Measurements from ENCODE around the gene ZCCHC14. TPM values are rescaled to one million over a fixed set of nuclear protein-coding genes. Genes with fewer than 3 reads are reported as not detected.

Gene ZCCHC14
- total RNA-seq, 2 experiments from 2014 or later, result 4.7 to 5.2 TPM

GRCh38 chr16:87441886-87442580 is 50.8 kb downstream of the ZCCHC14 start:
- ChIA-PET POLR2A (no interaction called here), CTCF (no interaction called here)

GRCh38 chr16:87439926-87440325 is 52.9 kb downstream of the ZCCHC14 start:
- POLR2A ChIA-PET, result interaction anchor here (1.2 kb wide), 1 partner anchor 44 kb away, joined by 3 read pairs; no protein-coding TSS in a partner anchor
- CTCF ChIA-PET, result interaction anchor here (1.3 kb wide), 1 partner anchor 197 kb away, joined by 3 read pairs; no protein-coding TSS in a partner anchor

- CTCF ChIA-PET, result no interaction called here
- POLR2A ChIA-PET, result interaction anchor here (1.2 kb wide), 1 partner anchor 42 kb away, joined by 3 read pairs; no protein-coding TSS in a partner anchor
Measured at GRCh38 chr16:87438611-87438985, 54.2 kb downstream of the ZCCHC14 start.

GRCh38 chr16:87437911-87438610 is 54.8 kb downstream of the ZCCHC14 start:
- ChIA-PET POLR2A (no interaction called here), CTCF (no interaction called here)

GRCh38 chr16:87437327-87437726 is 55.5 kb downstream of the ZCCHC14 start:
- ChIA-PET POLR2A (no interaction called here), CTCF (interaction anchor here (1.0 kb wide), 2 partner anchors 19 to 54 kb away, joined by 3 read pairs; no protein-coding TSS in a partner anchor)

GRCh38 chr16:87436225-87437172 is 56.3 kb downstream of the ZCCHC14 start:
- ChIA-PET CTCF (interaction anchor here (1.0 to 1.4 kb wide), 4 partner anchors 14 to 200 kb away, joined by 3 read pairs; no protein-coding TSS in a partner anchor), POLR2A (interaction anchor here (1.2 kb wide), 1 partner anchor 199 kb away, joined by 3 read pairs; no protein-coding TSS in a partner anchor)

GRCh38 chr16:87435372-87436224 is 57.2 kb downstream of the ZCCHC14 start:
- POLR2A ChIA-PET, result interaction anchor here (1.2 kb wide), 1 partner anchor 200 kb away, joined by 3 read pairs; no protein-coding TSS in a partner anchor
- CTCF ChIA-PET, result interaction anchor here (1.3 to 1.4 kb wide), 2 partner anchors 15 to 201 kb away, joined by 3 read pairs; no protein-coding TSS in a partner anchor

- CTCF ChIA-PET, result no interaction called here
- POLR2A ChIA-PET, result no interaction called here
Measured at GRCh38 chr16:87434146-87434667, 58.6 kb downstream of the ZCCHC14 start.

GRCh38 chr16:87432330-87432915 is 60.4 kb downstream of the ZCCHC14 start:
- CTCF ChIA-PET, result interaction anchor here (1.5 kb wide), 1 partner anchor 204 kb away, joined by 4 read pairs; no protein-coding TSS in a partner anchor

GRCh38 chr16:87431926-87432325 is 60.9 kb downstream of the ZCCHC14 start:
- ChIA-PET POLR2A (no interaction called here), CTCF (interaction anchor here (1.5 kb wide), 1 partner anchor 204 kb away, joined by 4 read pairs; no protein-coding TSS in a partner anchor)

More at GRCh38 chr16:87432330-87432915, 60.4 kb downstream of the ZCCHC14 start:
- POLR2A ChIA-PET, result no interaction called here

GRCh38 chr16:87426423-87427215 is 66.2 kb downstream of the ZCCHC14 start:
- ChIA-PET CTCF (no interaction called here), POLR2A (no interaction called here)

GRCh38 chr16:87425941-87426340 is 66.9 kb downstream of the ZCCHC14 start:
- ChIA-PET CTCF (interaction anchor here (2.3 kb wide), 1 partner anchor 210 kb away, joined by 7 read pairs; no protein-coding TSS in a partner anchor), POLR2A (no interaction called here)

GRCh38 chr16:87424266-87424665 is 68.6 kb downstream of the ZCCHC14 start:
- POLR2A ChIA-PET, result no interaction called here

GRCh38 chr16:87423429-87423828 is 69.4 kb downstream of the ZCCHC14 start:
- POLR2A ChIA-PET, result no interaction called here
- CTCF ChIA-PET, result no interaction called here

More at GRCh38 chr16:87424266-87424665, 68.6 kb downstream of the ZCCHC14 start:
- CTCF ChIA-PET, result interaction anchor here (2.3 kb wide), 1 partner anchor 212 kb away, joined by 7 read pairs; no protein-coding TSS in a partner anchor

GRCh38 chr16:87422106-87422505 is 70.7 kb downstream of the ZCCHC14 start:
- ChIA-PET POLR2A (no interaction called here), CTCF (no interaction called here)

GRCh38 chr16:87421003-87421912 is 71.6 kb downstream of the ZCCHC14 start:
- ChIA-PET POLR2A (no interaction called here), CTCF (no interaction called here)

All from activated CD8-positive, alpha-beta memory T cell treated with anti-CD3 and anti-CD28 coated beads for 36 hours (primary cell).